ENCODE measurements around the gene RHOBTB1.

RHOBTB1 gene

DNA sequence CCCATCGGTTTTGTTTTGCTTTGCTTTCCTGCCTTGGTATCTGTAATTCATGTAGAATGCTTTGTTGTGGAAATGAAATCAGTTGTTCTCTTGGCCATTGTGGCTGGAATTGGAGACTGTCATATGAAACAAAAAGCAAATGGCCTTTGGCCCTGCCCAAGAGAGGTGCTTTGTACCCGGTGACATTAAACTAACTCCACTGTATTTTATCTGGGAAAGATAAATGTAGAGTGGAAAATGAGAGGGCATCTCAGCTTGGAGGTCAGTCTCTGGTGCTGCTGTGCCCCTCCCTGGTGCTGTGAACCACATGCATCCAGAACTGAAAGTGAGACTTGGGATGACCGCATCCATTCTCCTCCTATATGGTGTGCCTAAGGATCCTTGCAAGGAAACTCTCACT lies 90.3 kb downstream of the RHOBTB1 start:
- TF ChIP-seq CTCF (IDR thresholded peaks at IDR 0.05; ENCODE audit: low read depth, low read length): no peak
- no peak overlapping the region for H3K4me3 ChIP-seq (replicated peaks in 1 of 2; ENCODE audit: low read depth in 2 of 2, low read length in 2 of 2)
- no peak for DNase-seq (ENCODE audit: low read depth in 2 of 2)

- H3K4me3 ChIP-seq (replicated peaks in 1 of 2; ENCODE audit: low read depth in 2 of 2, low read length in 2 of 2): no peak overlapping the region
- no peak for DNase-seq (ENCODE audit: low read depth in 2 of 2)
- no peak for TF ChIP-seq CTCF (IDR thresholded peaks at IDR 0.05; ENCODE audit: low read depth, low read length)
These were observed 90.9 kb downstream of the RHOBTB1 start for GRCh38 chr10:60853107-60853506.

GRCh38 chr10:60849740-60850139 lies 94.2 kb downstream of the RHOBTB1 start:
- no peak overlapping the region for H3K4me3 ChIP-seq (replicated peaks in 1 of 2; ENCODE audit: low read depth in 2 of 2, low read length in 2 of 2)
- TF ChIP-seq CTCF (IDR thresholded peaks at IDR 0.05; ENCODE audit: low read depth, low read length): no peak
- DNase-seq (ENCODE audit: low read depth in 2 of 2): no peak

DNA sequence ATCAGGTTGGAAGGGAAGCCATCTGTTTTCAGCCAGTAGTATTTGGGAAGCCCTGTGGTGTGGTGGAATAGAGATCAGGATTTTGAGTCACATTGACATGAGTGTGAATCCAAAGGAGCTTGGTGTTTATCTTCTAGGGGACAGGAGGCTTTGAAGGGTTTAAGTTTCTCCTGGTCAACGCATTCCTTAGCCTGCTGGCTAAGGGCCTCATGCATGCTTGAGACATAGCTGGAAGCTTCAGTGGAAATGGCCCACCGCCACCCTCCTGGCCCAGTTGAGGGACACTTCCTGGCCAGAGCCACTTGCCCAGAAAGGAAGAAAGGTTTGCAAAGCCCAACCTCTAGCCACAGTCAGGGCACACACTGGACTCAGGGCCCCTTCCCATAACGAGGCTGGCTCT lies 94.8 kb downstream of the RHOBTB1 start:
- TF ChIP-seq CTCF (IDR thresholded peaks at IDR 0.05; ENCODE audit: low read depth, low read length): no peak
- no peak overlapping the region for H3K4me3 ChIP-seq (replicated peaks in 1 of 2; ENCODE audit: low read depth in 2 of 2, low read length in 2 of 2)
- peak in 1 of 2 donors; percentile 9 for DNase-seq (ENCODE audit: low read depth in 2 of 2)

- no peak for TF ChIP-seq CTCF (IDR thresholded peaks at IDR 0.05; ENCODE audit: low read depth, low read length)
- no peak for DNase-seq (ENCODE audit: low read depth in 2 of 2)
- H3K4me3 ChIP-seq (replicated peaks in 1 of 2; ENCODE audit: low read depth in 2 of 2, low read length in 2 of 2): no peak overlapping the region
These were observed 95.3 kb downstream of the RHOBTB1 start for GRCh38 chr10:60848680-60849079.

- no peak overlapping the region for H3K4me3 ChIP-seq (replicated peaks in 1 of 2; ENCODE audit: low read depth in 2 of 2, low read length in 2 of 2)
- peak; percentile 64 to 69 for DNase-seq (ENCODE audit: low read depth in 2 of 2)
- no peak for TF ChIP-seq CTCF (IDR thresholded peaks at IDR 0.05; ENCODE audit: low read depth, low read length)
These were observed 95.9 kb downstream of the RHOBTB1 start for GRCh38 chr10:60848126-60848525.

- H3K4me3 ChIP-seq (replicated peaks in 1 of 2; ENCODE audit: low read depth in 2 of 2, low read length in 2 of 2): no peak overlapping the region
- peak; percentile 64 to 71 for DNase-seq (ENCODE audit: low read depth in 2 of 2)
- no peak for TF ChIP-seq CTCF (IDR thresholded peaks at IDR 0.05; ENCODE audit: low read depth, low read length)
These were observed 97.8 kb downstream of the RHOBTB1 start for GRCh38 chr10:60846173-60846572.
